Stimulated activated naive B cell treated with anti-CD40 and anti-IgM and Interleukin-4, amounts not matched to agents 10 μg/mL and 1 μg/mL and 100 μg/mL, for 72 hours (primary cell): ENCODE results near the gene TPSAB1.

Experiments
- ATAC-seq, 2 donors: fragments of 150-1000 bp; cut with Tn5 transposase; replicated peaks; 2 replicates each; pipeline ENCODE4 v1.10.0; 2021; ENCODE audit warnings: moderate library complexity in 1 of 2
- DNase-seq: peaks from one replicate; pipeline ENCODE4 v3.0.0; 2021
- H3K27ac Mint-ChIP-seq: one replicate; pipeline ENCODE4 v1.8.0; 2022; ENCODE audit warnings: mild to moderate bottlenecking, mixed read lengths
- H3K27me3 Mint-ChIP-seq, 2 donors: one replicate each; pipeline ENCODE4 v1.8.0; 2022; ENCODE audit warnings: mixed read lengths in 2 of 2
- H3K36me3 Mint-ChIP-seq, 2 donors: one replicate each; pipeline ENCODE4 v1.8.0; 2022; ENCODE audit warnings: mixed read lengths in 2 of 2, mild to moderate bottlenecking in 1 of 2
- H3K4me1 Mint-ChIP-seq, 2 donors: one replicate each; pipeline ENCODE4 v1.8.0; 2022; ENCODE audit warnings: mixed read lengths in 2 of 2, mild to moderate bottlenecking in 1 of 2
- H3K4me3 Mint-ChIP-seq, 2 donors: one replicate each; pipeline ENCODE4 v1.8.0; 2022; ENCODE audit warnings: mild to moderate bottlenecking in 2 of 2, mixed read lengths in 2 of 2, moderate library complexity in 1 of 2
- H3K9me3 Mint-ChIP-seq, 2 donors: one replicate each; pipeline ENCODE4 v1.8.0; 2022; ENCODE audit warnings: mixed read lengths in 2 of 2, mild to moderate bottlenecking in 1 of 2

TPSAB1 gene

GRCh38 chr16:1200014-1200627 lies 40.4 kb upstream of the TPSAB1 start:
- H3K9me3 Mint-ChIP-seq: peaks cover 2 to 4% of the 10 kb centered on the region in 2 donors
- ATAC-seq (no peak), DNase-seq (no peak)
- no peak overlapping the region for H3K4me3 Mint-ChIP-seq
- no peaks in the 10 kb centered on the region for H3K36me3 Mint-ChIP-seq
- peaks cover 0 to 2% of the 10 kb centered on the region in 2 donors for H3K4me1 Mint-ChIP-seq
- peaks cover under 1 to 14% of the 10 kb centered on the region in 2 donors for H3K27me3 Mint-ChIP-seq
- H3K27ac Mint-ChIP-seq: no peak overlapping the region

DNA sequence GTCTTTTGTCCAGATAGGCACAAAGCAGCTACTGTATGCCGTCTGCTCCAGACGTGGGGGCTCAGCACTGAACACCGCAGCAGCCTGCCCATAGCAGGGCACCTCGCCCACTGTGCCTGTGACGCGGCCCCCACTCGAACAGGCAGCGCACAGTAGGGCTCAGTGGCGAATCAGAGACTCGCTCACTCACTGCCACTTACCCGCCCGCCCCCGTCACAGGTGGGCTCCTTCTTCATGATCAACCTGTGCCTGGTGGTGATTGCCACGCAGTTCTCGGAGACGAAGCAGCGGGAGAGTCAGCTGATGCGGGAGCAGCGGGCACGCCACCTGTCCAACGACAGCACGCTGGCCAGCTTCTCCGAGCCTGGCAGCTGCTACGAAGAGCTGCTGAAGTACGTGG lies 39.1 kb upstream of the TPSAB1 start:
- Mint-ChIP-seq H3K4me1 (peaks cover 0 to 2% of the 10 kb centered on the region in 2 donors), H3K27me3 (peaks cover 3% of the 10 kb centered on the region in 2 donors), H3K36me3 (no peaks in the 10 kb centered on the region), H3K9me3 (peaks cover 2 to 4% of the 10 kb centered on the region in 2 donors), H3K4me3 (no peak overlapping the region), H3K27ac (no peak overlapping the region)
- ATAC-seq (no peak), DNase-seq (no peak)

GRCh38 chr16:1202274-1202673 lies 38.2 kb upstream of the TPSAB1 start:
- peaks cover 0 to 3% of the 10 kb centered on the region in 2 donors for H3K27me3 Mint-ChIP-seq
- DNase-seq (no peak), ATAC-seq (no peak)
- H3K4me3 Mint-ChIP-seq: no peak overlapping the region
- no peaks in the 10 kb centered on the region for H3K36me3 Mint-ChIP-seq
- H3K4me1 Mint-ChIP-seq: peaks cover 0 to 2% of the 10 kb centered on the region in 2 donors
- H3K27ac Mint-ChIP-seq: no peak overlapping the region
- peaks cover 2 to 4% of the 10 kb centered on the region in 2 donors for H3K9me3 Mint-ChIP-seq

GRCh38 chr16:1204933-1205332 lies 35.6 kb upstream of the TPSAB1 start:
- no peak overlapping the region for H3K4me3 Mint-ChIP-seq
- DNase-seq (no peak), ATAC-seq (no peak)
- no peaks in the 10 kb centered on the region for H3K4me1 Mint-ChIP-seq
- peaks cover 0 to under 1% of the 10 kb centered on the region in 2 donors for H3K9me3 Mint-ChIP-seq
- H3K27me3 Mint-ChIP-seq: peaks cover 0 to 3% of the 10 kb centered on the region in 2 donors
- H3K36me3 Mint-ChIP-seq: no peaks in the 10 kb centered on the region
- no peak overlapping the region for H3K27ac Mint-ChIP-seq

DNA sequence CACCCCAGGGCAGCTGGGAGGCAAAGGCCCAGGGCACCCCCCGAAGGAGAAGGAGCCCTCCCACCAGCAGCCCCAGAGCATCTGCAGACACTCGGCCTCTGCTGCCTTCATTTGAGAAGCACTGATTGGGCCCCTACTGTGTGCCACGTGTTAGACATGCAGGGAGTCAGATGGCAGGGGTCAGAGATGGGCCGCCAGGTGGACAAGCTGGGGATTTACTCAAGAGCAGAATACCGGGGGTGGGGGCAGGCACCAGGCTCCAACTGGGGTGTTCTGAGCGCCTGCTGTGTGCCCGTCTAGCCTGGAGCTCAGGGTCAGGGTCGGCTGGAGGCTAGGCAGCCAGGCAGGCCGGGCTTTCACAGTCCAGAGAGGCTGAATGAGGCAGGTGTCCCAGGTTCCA lies 34.2 kb upstream of the TPSAB1 start:
- H3K4me1 Mint-ChIP-seq: no peaks in the 10 kb centered on the region
- H3K9me3 Mint-ChIP-seq: no peaks in the 10 kb centered on the region
- H3K36me3 Mint-ChIP-seq: no peaks in the 10 kb centered on the region
- H3K27me3 Mint-ChIP-seq: peaks cover 0 to 3% of the 10 kb centered on the region in 2 donors
- ATAC-seq (no peak), DNase-seq (no peak)
- H3K4me3 Mint-ChIP-seq: no peak overlapping the region
- H3K27ac Mint-ChIP-seq: no peak overlapping the region

GRCh38 chr16:1206786-1207185 lies 33.7 kb upstream of the TPSAB1 start:
- ATAC-seq (no peak), DNase-seq (no peak)
- no peaks in the 10 kb centered on the region for H3K36me3 Mint-ChIP-seq
- no peak overlapping the region for H3K4me3 Mint-ChIP-seq
- no peaks in the 10 kb centered on the region for H3K4me1 Mint-ChIP-seq
- H3K27ac Mint-ChIP-seq: no peak overlapping the region
- H3K27me3 Mint-ChIP-seq: peaks cover 0 to 3% of the 10 kb centered on the region in 2 donors
- no peaks in the 10 kb centered on the region for H3K9me3 Mint-ChIP-seq

- H3K36me3 Mint-ChIP-seq: no peaks in the 10 kb centered on the region
- peaks cover 0 to 3% of the 10 kb centered on the region in 2 donors for H3K27me3 Mint-ChIP-seq
- ATAC-seq (no peak), DNase-seq (no peak)
- no peak overlapping the region for H3K27ac Mint-ChIP-seq
- no peaks in the 10 kb centered on the region for H3K9me3 Mint-ChIP-seq
- H3K4me3 Mint-ChIP-seq: no peak overlapping the region
- H3K4me1 Mint-ChIP-seq: no peaks in the 10 kb centered on the region
These were observed 32.2 kb upstream of the TPSAB1 start for GRCh38 chr16:1208239-1208830.

DNA sequence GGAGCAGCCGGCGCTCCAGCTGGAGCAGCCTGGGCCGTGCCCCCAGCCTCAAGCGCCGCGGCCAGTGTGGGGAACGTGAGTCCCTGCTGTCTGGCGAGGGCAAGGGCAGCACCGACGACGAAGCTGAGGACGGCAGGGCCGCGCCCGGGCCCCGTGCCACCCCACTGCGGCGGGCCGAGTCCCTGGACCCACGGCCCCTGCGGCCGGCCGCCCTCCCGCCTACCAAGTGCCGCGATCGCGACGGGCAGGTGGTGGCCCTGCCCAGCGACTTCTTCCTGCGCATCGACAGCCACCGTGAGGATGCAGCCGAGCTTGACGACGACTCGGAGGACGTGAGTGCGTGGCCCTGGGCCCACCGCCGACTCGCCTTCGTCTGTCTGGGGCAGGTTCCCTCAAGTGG lies 31.4 kb upstream of the TPSAB1 start:
- Mint-ChIP-seq H3K27ac (no peak overlapping the region), H3K27me3 (peaks cover 0 to 3% of the 10 kb centered on the region in 2 donors), H3K36me3 (no peaks in the 10 kb centered on the region), H3K4me3 (no peak overlapping the region), H3K9me3 (no peaks in the 10 kb centered on the region), H3K4me1 (no peaks in the 10 kb centered on the region)
- DNase-seq (no peak), ATAC-seq (no peak)

GRCh38 chr16:1210461-1210860 lies 30.0 kb upstream of the TPSAB1 start:
- Mint-ChIP-seq H3K4me3 (no peak overlapping the region), H3K9me3 (no peaks in the 10 kb centered on the region), H3K4me1 (no peaks in the 10 kb centered on the region), H3K27ac (no peak overlapping the region), H3K27me3 (no peaks in the 10 kb centered on the region), H3K36me3 (no peaks in the 10 kb centered on the region)
- ATAC-seq (no peak), DNase-seq (no peak)

DNA sequence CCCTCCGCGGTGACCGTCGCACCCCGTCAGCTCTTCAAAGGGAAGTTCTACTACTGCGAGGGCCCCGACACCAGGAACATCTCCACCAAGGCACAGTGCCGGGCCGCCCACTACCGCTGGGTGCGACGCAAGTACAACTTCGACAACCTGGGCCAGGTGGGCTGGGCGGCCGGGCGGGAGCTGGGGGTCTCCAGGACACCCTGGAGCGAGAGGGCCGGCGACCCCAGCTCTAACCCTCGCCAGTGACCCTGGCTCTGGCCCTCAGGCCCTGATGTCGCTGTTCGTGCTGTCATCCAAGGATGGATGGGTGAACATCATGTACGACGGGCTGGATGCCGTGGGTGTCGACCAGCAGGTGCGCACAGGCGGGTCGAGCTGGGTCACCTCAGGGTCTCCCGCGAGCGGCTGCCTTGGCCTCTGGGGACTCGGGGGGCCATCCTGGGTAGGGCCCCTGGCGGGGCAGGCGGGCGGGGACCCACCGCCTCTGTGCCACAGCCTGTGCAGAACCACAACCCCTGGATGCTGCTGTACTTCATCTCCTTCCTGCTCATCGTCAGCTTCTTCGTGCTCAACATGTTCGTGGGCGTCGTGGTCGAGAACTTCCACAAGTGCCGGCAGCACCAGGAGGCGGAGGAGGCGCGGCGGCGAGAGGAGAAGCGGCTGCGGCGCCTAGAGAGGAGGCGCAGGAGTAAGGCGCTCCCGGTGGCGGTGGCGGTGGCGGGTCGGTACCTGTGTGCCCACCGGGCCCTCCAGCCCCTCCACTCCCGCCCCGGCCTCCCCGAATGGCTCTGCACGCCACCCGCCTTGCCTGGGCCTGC lies 28.8 kb upstream of the TPSAB1 start:
- Mint-ChIP-seq H3K4me3 (no peak overlapping the region), H3K36me3 (no peaks in the 10 kb centered on the region), H3K27me3 (no peaks in the 10 kb centered on the region), H3K4me1 (no peaks in the 10 kb centered on the region), H3K9me3 (no peaks in the 10 kb centered on the region), H3K27ac (no peak overlapping the region)
- DNase-seq (no peak), ATAC-seq (no peak)

- ATAC-seq (no peak), DNase-seq (no peak)
- Mint-ChIP-seq H3K4me3 (no peak overlapping the region), H3K36me3 (no peaks in the 10 kb centered on the region), H3K4me1 (no peaks in the 10 kb centered on the region), H3K27ac (no peak overlapping the region), H3K27me3 (no peaks in the 10 kb centered on the region), H3K9me3 (no peaks in the 10 kb centered on the region)
These were observed 27.8 kb upstream of the TPSAB1 start for GRCh38 chr16:1212616-1213194.

GRCh38 chr16:1213231-1213630 lies 27.3 kb upstream of the TPSAB1 start:
- Mint-ChIP-seq H3K27ac (no peak overlapping the region), H3K9me3 (no peaks in the 10 kb centered on the region), H3K27me3 (no peaks in the 10 kb centered on the region), H3K4me1 (no peaks in the 10 kb centered on the region), H3K36me3 (no peaks in the 10 kb centered on the region), H3K4me3 (no peak overlapping the region)
- ATAC-seq (no peak), DNase-seq (no peak)

- ATAC-seq (no peak), DNase-seq (no peak)
- H3K27me3 Mint-ChIP-seq: no peaks in the 10 kb centered on the region
- no peak overlapping the region for H3K4me3 Mint-ChIP-seq
- H3K36me3 Mint-ChIP-seq: no peaks in the 10 kb centered on the region
- H3K4me1 Mint-ChIP-seq: no peaks in the 10 kb centered on the region
- no peaks in the 10 kb centered on the region for H3K9me3 Mint-ChIP-seq
- H3K27ac Mint-ChIP-seq: no peak overlapping the region
These were observed 26.6 kb upstream of the TPSAB1 start for GRCh38 chr16:1213796-1214372.

GRCh38 chr16:1214719-1215118 lies 25.8 kb upstream of the TPSAB1 start:
- H3K27ac Mint-ChIP-seq: no peak overlapping the region
- DNase-seq (no peak), ATAC-seq (no peak)
- H3K36me3 Mint-ChIP-seq: no peaks in the 10 kb centered on the region
- H3K9me3 Mint-ChIP-seq: no peaks in the 10 kb centered on the region
- no peaks in the 10 kb centered on the region for H3K4me1 Mint-ChIP-seq
- H3K27me3 Mint-ChIP-seq: no peaks in the 10 kb centered on the region
- no peak overlapping the region for H3K4me3 Mint-ChIP-seq
